Lower lobe of right lung (tissue), 2 donors: ENCODE measurements around the gene SBF1. TPM values are rescaled to one million over a fixed set of nuclear protein-coding genes. Genes with fewer than 3 reads are reported as not detected.

Experiments used
- ATAC-seq, 2 donors: fragments of 200-7000 bp; cut with Tn5 transposase; one replicate each; pipeline ENCODE4 v1.9.1; 2020 to 2022; ENCODE audit warnings: mild to moderate bottlenecking in 2 of 2, moderate library complexity in 2 of 2
- DNase-seq: peaks from one replicate; pipeline ENCODE4 v3.0.0-alpha.2; 2020
- H3K27ac ChIP-seq: fragments of 200-600 bp; one replicate; pipeline ENCODE4 v1.8.0; 2022
- H3K27me3 ChIP-seq: fragments of 200-600 bp; one replicate; pipeline ENCODE4 v1.8.0; 2022; ENCODE audit warnings: low read depth
- H3K36me3 ChIP-seq: fragments of 200-600 bp; one replicate; pipeline ENCODE4 v1.8.0; 2022; ENCODE audit warnings: mild to moderate bottlenecking
- H3K4me1 ChIP-seq: fragments of 200-600 bp; one replicate; pipeline ENCODE4 v1.8.0; 2022
- H3K4me3 ChIP-seq: fragments of 200-600 bp; one replicate; pipeline ENCODE4 v1.8.0; 2022; ENCODE audit warnings: mild to moderate bottlenecking
- H3K9me3 ChIP-seq: fragments of 200-600 bp; one replicate; pipeline ENCODE4 v1.8.0; 2022
- CTCF ChIP-seq: fragments of 200-600 bp; IDR thresholded peaks from one replicate; pipeline ENCODE4 v1.8.0; 2022; ENCODE audit warnings: antibody characterized with exemption, mild to moderate bottlenecking
- intact Hi-C: fragments of 100-400 bp; cut with DNase I; formaldehyde crosslinking; loops from one replicate; pipeline ENCODE4 v1.11.0; 2022
- total RNA-seq: library from RNA; stranded (reverse); fragmentation: NEBNext Ultra II Directional; extraction: Animal tissue kit (Norgen Biotek cat#: 25700); gene quantifications from one replicate; pipeline ENCODE4 v1.2.1, GENCODE V29; 2021
- donor health status: DM: no; HTN: yes; CAD: no; lungs with severe emphysema.

The SBF1 gene
- total RNA-seq, 1 donor from 2014 or later: 59.0 TPM

- peaks cover 27% of the 10 kb centered on the region for H3K4me1 ChIP-seq
- no peaks in the 10 kb centered on the region for H3K27me3 ChIP-seq
- no peak overlapping the region for H3K27ac ChIP-seq
- TF ChIP-seq CTCF: no peak
- no peaks in the 10 kb centered on the region for H3K9me3 ChIP-seq
- intact Hi-C loops: no loop called here
- DNase-seq: no peak
- H3K36me3 ChIP-seq: peaks cover 36% of the 10 kb centered on the region
- no peak overlapping the region for H3K4me3 ChIP-seq
- ATAC-seq: no peak
These were observed 30.5 kb upstream of the SBF1 start for GRCh38 chr22:50505276-50505775.

GRCh38 chr22:50504369-50505211 lies 29.8 kb upstream of the SBF1 start:
- DNase-seq: peak; percentile 52
- intact Hi-C loops: no loop called here
- ATAC-seq: no peak

GRCh38 chr22:50503475-50504145 lies 28.8 kb upstream of the SBF1 start:
- Histone ChIP-seq H3K9me3 (no peaks in the 10 kb centered on the region), H3K4me3 (no peak overlapping the region), H3K4me1 (peaks cover 18% of the 10 kb centered on the region), H3K27me3 (no peaks in the 10 kb centered on the region), H3K36me3 (peaks cover 36% of the 10 kb centered on the region), H3K27ac (no peak overlapping the region)
- DNase-seq (peak; percentile 50), ATAC-seq (no peak)
- intact Hi-C loops: no loop called here
- no peak for TF ChIP-seq CTCF

More at GRCh38 chr22:50504369-50505211, 29.8 kb upstream of the SBF1 start:
- Histone ChIP-seq H3K4me1 (peaks cover 24% of the 10 kb centered on the region), H3K9me3 (no peaks in the 10 kb centered on the region), H3K27me3 (no peaks in the 10 kb centered on the region), H3K4me3 (no peak overlapping the region), H3K27ac (no peak overlapping the region), H3K36me3 (peaks cover 36% of the 10 kb centered on the region)
- no peak for TF ChIP-seq CTCF

GRCh38 chr22:50502628-50503474 lies 28.0 kb upstream of the SBF1 start:
- intact Hi-C loops: no loop called here
- ATAC-seq: no peak
- DNase-seq: no peak

More at GRCh38 chr22:50502628-50503474, 28.0 kb upstream of the SBF1 start:
- no peak for TF ChIP-seq CTCF
- Histone ChIP-seq H3K27ac (no peak overlapping the region), H3K27me3 (no peaks in the 10 kb centered on the region), H3K4me3 (no peak overlapping the region), H3K4me1 (peaks cover 22% of the 10 kb centered on the region), H3K9me3 (no peaks in the 10 kb centered on the region), H3K36me3 (peaks cover 36% of the 10 kb centered on the region)
